ENCODE data around the gene LHFPL3. TPM values are rescaled to one million over a fixed set of nuclear protein-coding genes. Genes with fewer than 3 reads are reported as not detected.

The LHFPL3 gene
- total and polyA plus RNA-seq, 2 of the 13 experiments (the other 11 are each of a cell fraction or from before 2014, with no cell fraction given) = not detected

DNA sequence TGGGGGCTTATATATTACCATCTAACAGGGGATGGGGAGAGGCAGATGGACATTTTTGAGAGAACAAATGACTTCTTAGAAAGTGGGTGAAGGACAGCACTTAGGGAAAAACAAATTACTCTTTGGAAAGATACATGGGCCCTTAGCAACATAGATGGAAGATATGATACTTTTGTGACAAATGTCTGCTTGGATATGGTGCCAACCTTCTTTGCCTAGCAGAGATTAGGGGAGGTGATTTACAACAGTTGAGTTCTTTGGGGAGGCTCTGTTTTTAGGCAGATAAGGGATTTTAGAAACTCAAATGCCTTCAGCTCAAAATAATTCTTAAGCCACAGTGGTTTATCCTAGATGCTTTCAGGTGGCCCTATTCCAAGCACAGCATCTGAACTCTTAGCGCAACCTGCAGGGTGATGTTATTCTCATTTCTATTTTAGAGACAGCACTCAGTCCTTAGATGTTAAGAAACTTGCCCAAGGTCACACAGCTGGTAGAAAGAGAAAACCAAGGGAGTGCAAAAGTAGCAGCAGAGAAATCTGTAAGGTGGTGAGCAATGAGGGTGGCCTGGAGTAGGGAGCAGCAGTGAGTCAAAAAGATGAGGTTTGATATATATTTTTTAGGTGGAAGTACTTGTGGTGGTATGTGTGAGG is 610.5 kb downstream of the LHFPL3 start:
- in situ Hi-C loops (cut with HindIII; ENCODE audit: extremely low pct_ligation_motif_present, low pct_unique_long_range_greater_than_20kb) (no loop called here), intact Hi-C loops (cut with micrococcal nuclease; ENCODE audit: unreplicated experiment) (no loop called here)
- no TSS peak for BruUV-seq (replicated peaks)
- no peak for FAIRE-seq
- 95% methylated on average over 1 of the region's 1 CpG for whole genome bisulfite sequencing (ENCODE audit: low lambda C conversion rate)
- Histone ChIP-seq H3K9me3 (ENCODE audit: low read length) (no peaks in the 10 kb centered on the region), H3K27me3 (ENCODE audit: control insufficient read depth in 1 of 2, insufficient read depth in 2 of 2, low read length in 2 of 2) (peaks cover 1 to 8% of the 10 kb centered on the region in 2 experiments; a peak in 1 of 5 replicates), H3K79me2 (ENCODE audit: insufficient read depth, low read length) (no peaks in the 10 kb centered on the region), H2AFZ (ENCODE audit: low read length) (no peak overlapping the region), H3K4me2 (ENCODE audit: low read depth, low read length) (no peak overlapping the region), H3K4me1 (ENCODE audit: insufficient read depth, low read length) (peaks cover 13% of the 10 kb centered on the region), H3K36me3 (replicated peaks in 1 of 2; ENCODE audit: control insufficient read depth in 1 of 2, insufficient read depth in 2 of 2, low read length in 2 of 2) (no peaks in the 10 kb centered on the region), H3K27ac (ENCODE audit: extremely low read length, insufficient read depth, low read length) (no peak overlapping the region), H3K9ac (ENCODE audit: insufficient read depth, low read depth, low read length) (no peak overlapping the region), H4K20me1 (ENCODE audit: insufficient read depth, low read length) (no peaks in the 10 kb centered on the region), H3K4me3 (replicated peaks in 1 of 3; ENCODE audit: insufficient read depth in 1 of 3, low read depth in 2 of 3, low read length in 3 of 3) (no peak overlapping the region)
- no peak for DNase-seq (ENCODE audit: low spot score)
- ATAC-seq = no peak
- ChIA-PET CTCF (ENCODE audit: low intra/inter-chr PET ratio, low total read pairs) (no interaction called here), POLR2A (no interaction called here)
- TF ChIP-seq ZBTB8A (CRISPR knock-in tag; IDR thresholded peaks at IDR 0.05; ENCODE audit: borderline replicate concordance, low read depth) (no peak), SOX6 (IDR thresholded peaks at IDR 0.05) (no peak), SOX6 (CRISPR knock-in tag; IDR thresholded peaks at IDR 0.05) (no peak), PRMT3 (CRISPR knock-in tag; IDR thresholded peaks at IDR 0.05; ENCODE audit: borderline replicate concordance, low read depth) (no peak), FOSL2 (CRISPR knock-in tag; IDR thresholded peaks at IDR 0.05) (no peak), ZNF382 (CRISPR knock-in tag; IDR thresholded peaks at IDR 0.05; ENCODE audit: borderline replicate concordance) (no peak), ZFP62 (CRISPR knock-in tag; IDR thresholded peaks at IDR 0.05) (no peak), ZNF34 (CRISPR knock-in tag; IDR thresholded peaks at IDR 0.05; ENCODE audit: borderline replicate concordance) (no peak), NR2F6 (IDR thresholded peaks at IDR 0.05) (no peak), NR2F6 (CRISPR knock-in tag; IDR thresholded peaks at IDR 0.05) (no peak), ZNF850 (CRISPR knock-in tag; conservative IDR thresholded peaks at IDR 0.05) (no peak), SMC3 (IDR thresholded peaks at IDR 0.05; ENCODE audit: low read length) (no peak), MED13 (CRISPR knock-in tag; IDR thresholded peaks at IDR 0.05) (no peak), SAFB2 (CRISPR knock-in tag; IDR thresholded peaks at IDR 0.05; ENCODE audit: borderline replicate concordance, low read depth) (no peak)
- TF ChIP-seq, protein P1, sequence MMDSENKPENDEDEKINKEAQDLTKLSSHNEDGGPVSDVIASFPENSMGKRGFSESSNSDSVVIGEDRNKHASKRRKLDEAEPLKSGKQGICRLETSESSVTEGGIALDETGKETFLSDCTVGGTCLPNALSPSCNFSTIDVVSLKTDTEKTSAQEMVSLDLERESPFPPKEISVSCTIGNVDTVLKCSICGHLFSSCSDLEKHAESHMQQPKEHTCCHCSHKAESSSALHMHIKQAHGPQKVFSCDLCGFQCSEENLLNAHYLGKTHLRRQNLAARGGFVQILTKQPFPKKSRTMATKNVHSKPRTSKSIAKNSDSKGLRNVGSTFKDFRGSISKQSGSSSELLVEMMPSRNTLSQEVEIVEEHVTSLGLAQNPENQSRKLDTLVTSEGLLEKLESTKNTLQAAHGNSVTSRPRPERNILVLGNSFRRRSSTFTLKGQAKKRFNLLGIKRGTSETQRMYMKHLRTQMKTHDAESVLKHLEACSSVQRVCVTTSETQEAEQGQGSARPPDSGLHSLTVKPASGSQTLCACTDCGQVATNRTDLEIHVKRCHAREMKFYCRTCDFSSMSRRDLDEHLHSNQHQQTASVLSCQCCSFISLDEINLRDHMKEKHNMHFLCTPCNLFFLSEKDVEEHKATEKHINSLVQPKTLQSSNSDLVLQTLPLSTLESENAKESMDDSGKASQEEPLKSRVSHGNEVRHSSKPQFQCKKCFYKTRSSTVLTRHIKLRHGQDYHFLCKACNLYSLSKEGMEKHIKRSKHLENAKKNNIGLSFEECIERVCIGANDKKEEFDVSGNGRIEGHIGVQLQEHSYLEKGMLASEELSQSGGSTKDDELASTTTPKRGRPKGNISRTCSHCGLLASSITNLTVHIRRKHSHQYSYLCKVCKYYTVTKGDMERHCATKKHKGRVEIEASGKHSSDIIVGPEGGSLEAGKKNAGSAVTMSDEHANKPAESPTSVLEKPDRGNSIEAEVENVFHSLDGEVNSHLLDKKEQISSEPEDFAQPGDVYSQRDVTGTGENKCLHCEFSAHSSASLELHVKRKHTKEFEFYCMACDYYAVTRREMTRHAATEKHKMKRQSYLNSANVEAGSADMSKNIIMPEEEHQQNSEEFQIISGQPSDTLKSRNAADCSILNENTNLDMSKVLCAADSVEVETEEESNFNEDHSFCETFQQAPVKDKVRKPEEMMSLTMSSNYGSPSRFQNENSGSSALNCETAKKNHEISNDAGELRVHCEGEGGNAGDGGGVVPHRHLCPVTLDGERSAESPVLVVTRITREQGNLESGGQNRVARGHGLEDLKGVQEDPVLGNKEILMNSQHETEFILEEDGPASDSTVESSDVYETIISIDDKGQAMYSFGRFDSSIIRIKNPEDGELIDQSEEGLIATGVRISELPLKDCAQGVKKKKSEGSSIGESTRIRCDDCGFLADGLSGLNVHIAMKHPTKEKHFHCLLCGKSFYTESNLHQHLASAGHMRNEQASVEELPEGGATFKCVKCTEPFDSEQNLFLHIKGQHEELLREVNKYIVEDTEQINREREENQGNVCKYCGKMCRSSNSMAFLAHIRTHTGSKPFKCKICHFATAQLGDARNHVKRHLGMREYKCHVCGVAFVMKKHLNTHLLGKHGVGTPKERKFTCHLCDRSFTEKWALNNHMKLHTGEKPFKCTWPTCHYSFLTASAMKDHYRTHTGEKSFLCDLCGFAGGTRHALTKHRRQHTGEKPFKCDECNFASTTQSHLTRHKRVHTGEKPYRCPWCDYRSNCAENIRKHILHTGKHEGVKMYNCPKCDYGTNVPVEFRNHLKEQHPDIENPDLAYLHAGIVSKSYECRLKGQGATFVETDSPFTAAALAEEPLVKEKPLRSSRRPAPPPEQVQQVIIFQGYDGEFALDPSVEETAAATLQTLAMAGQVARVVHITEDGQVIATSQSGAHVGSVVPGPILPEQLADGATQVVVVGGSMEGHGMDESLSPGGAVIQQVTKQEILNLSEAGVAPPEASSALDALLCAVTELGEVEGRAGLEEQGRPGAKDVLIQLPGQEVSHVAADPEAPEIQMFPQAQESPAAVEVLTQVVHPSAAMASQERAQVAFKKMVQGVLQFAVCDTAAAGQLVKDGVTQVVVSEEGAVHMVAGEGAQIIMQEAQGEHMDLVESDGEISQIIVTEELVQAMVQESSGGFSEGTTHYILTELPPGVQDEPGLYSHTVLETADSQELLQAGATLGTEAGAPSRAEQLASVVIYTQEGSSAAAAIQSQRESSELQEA (CRISPR knock-in tag; IDR thresholded peaks at IDR 0.05; ENCODE audit: not compliant biosample characterization) = no peak
- TF ChIP-seq, protein P2, sequence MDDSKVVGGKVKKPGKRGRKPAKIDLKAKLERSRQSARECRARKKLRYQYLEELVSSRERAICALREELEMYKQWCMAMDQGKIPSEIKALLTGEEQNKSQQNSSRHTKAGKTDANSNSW (CRISPR knock-in tag; IDR thresholded peaks at IDR 0.05; ENCODE audit: borderline replicate concordance) = no peak
- TF ChIP-seq, protein P3, sequence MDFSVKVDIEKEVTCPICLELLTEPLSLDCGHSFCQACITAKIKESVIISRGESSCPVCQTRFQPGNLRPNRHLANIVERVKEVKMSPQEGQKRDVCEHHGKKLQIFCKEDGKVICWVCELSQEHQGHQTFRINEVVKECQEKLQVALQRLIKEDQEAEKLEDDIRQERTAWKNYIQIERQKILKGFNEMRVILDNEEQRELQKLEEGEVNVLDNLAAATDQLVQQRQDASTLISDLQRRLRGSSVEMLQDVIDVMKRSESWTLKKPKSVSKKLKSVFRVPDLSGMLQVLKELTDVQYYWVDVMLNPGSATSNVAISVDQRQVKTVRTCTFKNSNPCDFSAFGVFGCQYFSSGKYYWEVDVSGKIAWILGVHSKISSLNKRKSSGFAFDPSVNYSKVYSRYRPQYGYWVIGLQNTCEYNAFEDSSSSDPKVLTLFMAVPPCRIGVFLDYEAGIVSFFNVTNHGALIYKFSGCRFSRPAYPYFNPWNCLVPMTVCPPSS (IDR thresholded peaks at IDR 0.05) = no peak
